ENCODE results near the gene TULP4.
"Not testable (repeated sequence)": the region's sequence is repeated elsewhere in the genome, so short reads cannot be mapped to it uniquely, and the experiment has no call there.

- not testable (repeated sequence) for TF ChIP-seq POLR2A, CTCF (IDR thresholded peaks at IDR 0.05)
Observed at GRCh38 chr6:158350731-158351130, 38.5 kb downstream of the TULP4 start.
